ENCODE data around the gene ITPR1. TPM values are rescaled to one million over a fixed set of nuclear protein-coding genes. Genes with fewer than 3 reads are reported as not detected.

Gene ITPR1
- total and polyA plus RNA-seq, 2 of the 4 experiments (the other 2 are of a cell fraction) = 1.8 to 5.7 TPM

DNA sequence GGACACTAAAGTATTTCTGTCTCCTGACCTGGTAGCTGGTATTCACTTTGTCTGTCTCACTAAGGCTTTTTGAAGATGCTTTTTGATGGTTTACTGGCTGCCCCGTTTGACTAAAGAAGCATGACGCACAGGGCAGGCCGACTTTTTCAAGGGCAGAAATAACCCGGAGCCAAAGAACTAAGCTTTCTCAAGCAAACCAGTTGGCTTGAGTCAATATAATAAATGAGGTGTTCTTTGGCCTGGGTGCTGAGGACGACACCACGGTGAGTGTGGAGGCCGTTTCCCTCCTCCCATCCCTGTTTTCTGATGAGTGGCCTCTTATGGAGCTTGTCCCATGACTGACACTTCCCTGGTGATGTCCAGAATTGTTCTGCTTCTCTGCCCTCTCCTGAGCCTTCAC lies 220.9 kb downstream of the ITPR1 start:
- H3K9ac ChIP-seq (ENCODE audit: low read depth, low read length) = no peak overlapping the region
- no peak overlapping the region for H2BK20ac ChIP-seq (ENCODE audit: low read depth, low read length)
- H3K27me3 ChIP-seq (ENCODE audit: control insufficient read depth, insufficient read depth, low read length) = no peaks in the 10 kb centered on the region
- H3K18ac ChIP-seq (ENCODE audit: low read depth, low read length) = no peak overlapping the region
- no peak for DNase-seq
- H2BK5ac ChIP-seq (ENCODE audit: low read depth, low read length, poor library complexity, severe bottlenecking) = no peak overlapping the region
- no peak overlapping the region for H2AK9ac ChIP-seq (replicated peaks; ENCODE audit: low read depth, low read length, poor library complexity)
- H3K56ac ChIP-seq (ENCODE audit: extremely low read depth, insufficient read depth, low read length) = no peak overlapping the region
- no peak overlapping the region for H3K4me2 ChIP-seq (ENCODE audit: low read depth, low read length)
- in situ Hi-C loops (cut with MboI; ENCODE audit: low sequenced_read_pairs) (loop anchor here (10.0 kb wide), 1 partner anchor 311 kb away; no protein-coding TSS in a partner anchor), intact Hi-C loops (cut with micrococcal nuclease) (loop anchor here (5.0 kb wide), 1 partner anchor 473 kb away; the partner anchor contains the start of gene EDEM1), dilution Hi-C loops (cut with HindIII; ENCODE audit: low sequenced_read_pairs, unreplicated experiment) (no loop called here)
- 67% methylated on average over 1 of the region's 7 CpGs; no CpG with 5 or more reads in 1 of the 2 experiments for WGBS, 2 experiments (ENCODE audit: extremely low coverage in 2 of 2, insufficient read length in 1 of 2)
- H4K91ac ChIP-seq (ENCODE audit: insufficient read depth, low read depth, low read length) = no peak overlapping the region
- ChIA-PET CTCF (interaction anchor here (0.6 kb wide), 1 partner anchor 37 kb away, joined by 4 read pairs; no protein-coding TSS in a partner anchor), POLR2A (ENCODE audit: unreplicated experiment) (interaction anchor here (0.6 kb wide), 1 partner anchor 267 kb away, joined by 7 read pairs; no protein-coding TSS in a partner anchor)
- H2AFZ ChIP-seq (replicated peaks; ENCODE audit: low read length, poor library complexity) = no peak overlapping the region
- no peak overlapping the region for H3K27ac ChIP-seq (ENCODE audit: insufficient read depth, low read length)
- H3K4me1 ChIP-seq (ENCODE audit: control insufficient read depth, insufficient read depth, low read length) = peaks cover 5% of the 10 kb centered on the region
- no peak overlapping the region for H3K4ac ChIP-seq (ENCODE audit: low read depth, low read length)
- no peak overlapping the region for H3K23ac ChIP-seq (ENCODE audit: low read depth, low read length)
- H2AK5ac ChIP-seq (ENCODE audit: low read depth, low read length) = no peak overlapping the region
- H3K36me3 ChIP-seq (ENCODE audit: control insufficient read depth, insufficient read depth, low read length) = no peaks in the 10 kb centered on the region
- no peak overlapping the region for H2BK120ac ChIP-seq (ENCODE audit: low read depth, low read length)
- H3K4me3 ChIP-seq (ENCODE audit: insufficient read depth, low read depth, low read length) = no peak overlapping the region
- BruUV-seq (replicated peaks) = no TSS peak
- no peaks in the 10 kb centered on the region for H3K9me1 ChIP-seq (ENCODE audit: insufficient read depth, low read length)
- H3K9me3 ChIP-seq (ENCODE audit: control insufficient read depth, insufficient read depth, low read length) = no peaks in the 10 kb centered on the region
- no peaks in the 10 kb centered on the region for H3K79me1 ChIP-seq (ENCODE audit: low read depth in 1 of 2, low read length in 2 of 2)
- H4K20me1 ChIP-seq (ENCODE audit: insufficient read depth, low read length) = no peaks in the 10 kb centered on the region
- TF ChIP-seq CHD1 (IDR thresholded peaks at IDR 0.05; ENCODE audit: low read depth, low read length) (no peak), RAD21 (IDR thresholded peaks at IDR 0.05; ENCODE audit: low read length) (no peak), MAFK (IDR thresholded peaks at IDR 0.05; ENCODE audit: low read depth, low read length) (no peak), NFE2L2 (IDR thresholded peaks at IDR 0.05; ENCODE audit: low read depth, low read length) (no peak), FOS (IDR thresholded peaks at IDR 0.05; ENCODE audit: low read depth, low read length) (no peak), SMC3 (IDR thresholded peaks at IDR 0.05; ENCODE audit: low read depth, low read length) (no peak), RFX5 (IDR thresholded peaks at IDR 0.05; ENCODE audit: low read depth, low read length) (no peak), RCOR1 (IDR thresholded peaks at IDR 0.05; ENCODE audit: insufficient replicate concordance, low read length) (no peak), BHLHE40 (IDR thresholded peaks at IDR 0.05; ENCODE audit: low read depth, low read length) (no peak), MAZ (IDR thresholded peaks at IDR 0.05; ENCODE audit: borderline replicate concordance, low read depth, low read length) (no peak), CEBPB (IDR thresholded peaks at IDR 0.05; ENCODE audit: low read depth, low read length) (no peak), MXI1 (IDR thresholded peaks at IDR 0.05; ENCODE audit: borderline replicate concordance, low read depth, low read length) (no peak), POLR2A (IDR thresholded peaks at IDR 0.05; ENCODE audit: low read depth, low read length) (no peak)
- TF ChIP-seq, protein P1, sequence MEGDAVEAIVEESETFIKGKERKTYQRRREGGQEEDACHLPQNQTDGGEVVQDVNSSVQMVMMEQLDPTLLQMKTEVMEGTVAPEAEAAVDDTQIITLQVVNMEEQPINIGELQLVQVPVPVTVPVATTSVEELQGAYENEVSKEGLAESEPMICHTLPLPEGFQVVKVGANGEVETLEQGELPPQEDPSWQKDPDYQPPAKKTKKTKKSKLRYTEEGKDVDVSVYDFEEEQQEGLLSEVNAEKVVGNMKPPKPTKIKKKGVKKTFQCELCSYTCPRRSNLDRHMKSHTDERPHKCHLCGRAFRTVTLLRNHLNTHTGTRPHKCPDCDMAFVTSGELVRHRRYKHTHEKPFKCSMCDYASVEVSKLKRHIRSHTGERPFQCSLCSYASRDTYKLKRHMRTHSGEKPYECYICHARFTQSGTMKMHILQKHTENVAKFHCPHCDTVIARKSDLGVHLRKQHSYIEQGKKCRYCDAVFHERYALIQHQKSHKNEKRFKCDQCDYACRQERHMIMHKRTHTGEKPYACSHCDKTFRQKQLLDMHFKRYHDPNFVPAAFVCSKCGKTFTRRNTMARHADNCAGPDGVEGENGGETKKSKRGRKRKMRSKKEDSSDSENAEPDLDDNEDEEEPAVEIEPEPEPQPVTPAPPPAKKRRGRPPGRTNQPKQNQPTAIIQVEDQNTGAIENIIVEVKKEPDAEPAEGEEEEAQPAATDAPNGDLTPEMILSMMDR (conservative IDR thresholded peaks at IDR 0.05; ENCODE audit: low read depth, low read length) = no peak
- TF ChIP-seq, protein P2, sequence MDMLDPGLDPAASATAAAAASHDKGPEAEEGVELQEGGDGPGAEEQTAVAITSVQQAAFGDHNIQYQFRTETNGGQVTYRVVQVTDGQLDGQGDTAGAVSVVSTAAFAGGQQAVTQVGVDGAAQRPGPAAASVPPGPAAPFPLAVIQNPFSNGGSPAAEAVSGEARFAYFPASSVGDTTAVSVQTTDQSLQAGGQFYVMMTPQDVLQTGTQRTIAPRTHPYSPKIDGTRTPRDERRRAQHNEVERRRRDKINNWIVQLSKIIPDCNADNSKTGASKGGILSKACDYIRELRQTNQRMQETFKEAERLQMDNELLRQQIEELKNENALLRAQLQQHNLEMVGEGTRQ (IDR thresholded peaks at IDR 0.05; ENCODE audit: low read depth, low read length) = no peak
- TF ChIP-seq, protein P3, sequence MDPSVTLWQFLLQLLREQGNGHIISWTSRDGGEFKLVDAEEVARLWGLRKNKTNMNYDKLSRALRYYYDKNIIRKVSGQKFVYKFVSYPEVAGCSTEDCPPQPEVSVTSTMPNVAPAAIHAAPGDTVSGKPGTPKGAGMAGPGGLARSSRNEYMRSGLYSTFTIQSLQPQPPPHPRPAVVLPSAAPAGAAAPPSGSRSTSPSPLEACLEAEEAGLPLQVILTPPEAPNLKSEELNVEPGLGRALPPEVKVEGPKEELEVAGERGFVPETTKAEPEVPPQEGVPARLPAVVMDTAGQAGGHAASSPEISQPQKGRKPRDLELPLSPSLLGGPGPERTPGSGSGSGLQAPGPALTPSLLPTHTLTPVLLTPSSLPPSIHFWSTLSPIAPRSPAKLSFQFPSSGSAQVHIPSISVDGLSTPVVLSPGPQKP (IDR thresholded peaks at IDR 0.05; ENCODE audit: borderline replicate concordance, low read depth, low read length) = no peak
- H2BK15ac ChIP-seq (ENCODE audit: low read depth, low read length) = no peak overlapping the region
- no peak for ATAC-seq (ENCODE audit: low read depth)
- no peak overlapping the region for H4K5ac ChIP-seq (ENCODE audit: low read depth, low read length)
- no peak overlapping the region for H4K8ac ChIP-seq (ENCODE audit: low read depth in 2 of 2, low read length in 2 of 2)
- H3K14ac ChIP-seq (replicated peaks; ENCODE audit: low read depth, low read length) = no peak overlapping the region
